ENCODE results near the gene CYP3A5.

Gene CYP3A5

GRCh38 chr7:99614495-99614894 lies 65.3 kb downstream of the CYP3A5 start:
- Histone ChIP-seq H2AFZ (ENCODE audit: low read length) (no peak overlapping the region), H3K79me2 (ENCODE audit: low read length) (peaks cover 31% of the 10 kb centered on the region), H4K20me1 (ENCODE audit: insufficient read depth, low read length) (no peaks in the 10 kb centered on the region), H3K4me3 (ENCODE audit: low read length) (no peak overlapping the region), H3F3A (ENCODE audit: insufficient read depth, low read length) (no peaks in the 10 kb centered on the region), H3K9me3 (replicated peaks; ENCODE audit: insufficient read depth, low read length) (no peaks in the 10 kb centered on the region), H3K9ac (ENCODE audit: low read length) (no peak overlapping the region), H3K27me3 (replicated peaks; ENCODE audit: insufficient read depth, low read length) (no peaks in the 10 kb centered on the region), H3K9me2 (replicated peaks; ENCODE audit: insufficient read depth, low read length) (no peaks in the 10 kb centered on the region), H3K27ac (ENCODE audit: low read length) (no peak overlapping the region), H3K4me1 (ENCODE audit: low read length) (peaks cover 9% of the 10 kb centered on the region), H3K4me2 (ENCODE audit: low read depth, low read length) (no peak overlapping the region), H3K36me3 (replicated peaks; ENCODE audit: insufficient read depth, low read length) (0 out of 2 replicates have a peak, but pooled peaks cover 3% of the 10 kb centered on the region)
- no peak for TF ChIP-seq EZH2 (optimal IDR thresholded peaks at IDR 0.05; ENCODE audit: low read depth, low read length)
- TF ChIP-seq CTCF (IDR thresholded peaks at IDR 0.05; ENCODE audit: low read length) = no peak
- no peak for TF ChIP-seq EZH2phosphoT487 (IDR thresholded peaks at IDR 0.05; ENCODE audit: low read length)
- DNase-seq = no peak

GRCh38 chr7:99607548-99607947 lies 72.2 kb downstream of the CYP3A5 start:
- Histone ChIP-seq H3K9ac (ENCODE audit: low read length) (no peak overlapping the region), H3K36me3 (replicated peaks; ENCODE audit: insufficient read depth, low read length) (no peaks in the 10 kb centered on the region)
- TF ChIP-seq EZH2 (optimal IDR thresholded peaks at IDR 0.05; ENCODE audit: low read depth, low read length) = no peak
- TF ChIP-seq CTCF (IDR thresholded peaks at IDR 0.05; ENCODE audit: low read length) = no peak
- no peak for TF ChIP-seq EZH2phosphoT487 (IDR thresholded peaks at IDR 0.05; ENCODE audit: low read length)

GRCh38 chr7:99606531-99606930 lies 73.3 kb downstream of the CYP3A5 start:
- no peaks in the 10 kb centered on the region for H3K9me2 ChIP-seq (replicated peaks; ENCODE audit: insufficient read depth, low read length)
- H3K4me3 ChIP-seq (ENCODE audit: low read length) = no peak overlapping the region
- H3K9me3 ChIP-seq (replicated peaks; ENCODE audit: insufficient read depth, low read length) = no peaks in the 10 kb centered on the region
- no peak for DNase-seq
- H3K79me2 ChIP-seq (ENCODE audit: low read length) = no peaks in the 10 kb centered on the region
- H3K4me2 ChIP-seq (ENCODE audit: low read depth, low read length) = no peak overlapping the region
- H3K4me1 ChIP-seq (ENCODE audit: low read length) = no peaks in the 10 kb centered on the region
- H4K20me1 ChIP-seq (ENCODE audit: insufficient read depth, low read length) = no peaks in the 10 kb centered on the region
- H2AFZ ChIP-seq (ENCODE audit: low read length) = no peak overlapping the region
- no peaks in the 10 kb centered on the region for H3K36me3 ChIP-seq (replicated peaks; ENCODE audit: insufficient read depth, low read length)
- H3K9ac ChIP-seq (ENCODE audit: low read length) = no peak overlapping the region
- H3K27ac ChIP-seq (ENCODE audit: low read length) = no peak overlapping the region
- H3F3A ChIP-seq (ENCODE audit: insufficient read depth, low read length) = no peaks in the 10 kb centered on the region
- no peaks in the 10 kb centered on the region for H3K27me3 ChIP-seq (replicated peaks; ENCODE audit: insufficient read depth, low read length)
- TF ChIP-seq EZH2 (optimal IDR thresholded peaks at IDR 0.05; ENCODE audit: low read depth, low read length) (no peak), CTCF (IDR thresholded peaks at IDR 0.05; ENCODE audit: low read length) (no peak), EZH2phosphoT487 (IDR thresholded peaks at IDR 0.05; ENCODE audit: low read length) (no peak)

More at GRCh38 chr7:99607548-99607947, 72.2 kb downstream of the CYP3A5 start:
- Histone ChIP-seq H3K4me3 (ENCODE audit: low read length) (no peak overlapping the region), H3F3A (ENCODE audit: insufficient read depth, low read length) (no peaks in the 10 kb centered on the region), H3K27ac (ENCODE audit: low read length) (no peak overlapping the region), H3K27me3 (replicated peaks; ENCODE audit: insufficient read depth, low read length) (no peaks in the 10 kb centered on the region), H3K4me1 (ENCODE audit: low read length) (no peaks in the 10 kb centered on the region), H4K20me1 (ENCODE audit: insufficient read depth, low read length) (no peaks in the 10 kb centered on the region), H3K9me2 (replicated peaks; ENCODE audit: insufficient read depth, low read length) (no peaks in the 10 kb centered on the region), H3K79me2 (ENCODE audit: low read length) (no peaks in the 10 kb centered on the region), H2AFZ (ENCODE audit: low read length) (no peak overlapping the region), H3K4me2 (ENCODE audit: low read depth, low read length) (no peak overlapping the region), H3K9me3 (replicated peaks; ENCODE audit: insufficient read depth, low read length) (no peaks in the 10 kb centered on the region)
- no peak for DNase-seq
